Memory B cell (primary cell): Measurements from ENCODE around the gene CLINT1.
A peak's percentile ranks its signal among the peaks of the same experiment; 100 is the strongest.

Experiments used
- ATAC-seq: fragments of 150-1000 bp; cut with Tn5 transposase; 2 replicates; pipeline ENCODE4 v1.10.0; 2021; ENCODE audit warnings: low read depth, mild to moderate bottlenecking, moderate library complexity
- DNase-seq, 2 donors: peaks; one replicate each; pipeline ENCODE4 v3.0.0; 2022; ENCODE audit warnings: low spot score in 2 of 2
- H3K27ac Mint-ChIP-seq: one replicate; pipeline ENCODE4 v1.8.0; 2022; ENCODE audit warnings: mild to moderate bottlenecking, moderate library complexity, mixed read lengths
- H3K27me3 Mint-ChIP-seq: one replicate; pipeline ENCODE4 v1.8.0; 2022; ENCODE audit warnings: mixed read lengths
- H3K36me3 Mint-ChIP-seq: one replicate; pipeline ENCODE4 v1.8.0; 2022; ENCODE audit warnings: mild to moderate bottlenecking, mixed read lengths
- H3K4me1 Mint-ChIP-seq: one replicate; pipeline ENCODE4 v1.8.0; 2022; ENCODE audit warnings: mixed read lengths
- H3K4me3 Mint-ChIP-seq: one replicate; pipeline ENCODE4 v1.8.0; 2022; ENCODE audit warnings: mild to moderate bottlenecking, moderate library complexity, mixed read lengths
- H3K9me3 Mint-ChIP-seq: one replicate; pipeline ENCODE4 v1.8.0; 2022; ENCODE audit warnings: mixed read lengths

Gene CLINT1

GRCh38 chr5:157845914-157846598 lies 12.9 kb downstream of the CLINT1 start:
- H3K4me1 Mint-ChIP-seq = peaks cover 7% of the 10 kb centered on the region
- ATAC-seq = no peak
- no peaks in the 10 kb centered on the region for H3K27me3 Mint-ChIP-seq
- peaks cover 15% of the 10 kb centered on the region for H3K36me3 Mint-ChIP-seq
- no peak overlapping the region for H3K27ac Mint-ChIP-seq
- H3K9me3 Mint-ChIP-seq = no peaks in the 10 kb centered on the region
- DNase-seq = no peak
- H3K4me3 Mint-ChIP-seq = no peak overlapping the region

- Mint-ChIP-seq H3K9me3 (no peaks in the 10 kb centered on the region), H3K4me1 (peaks cover 4% of the 10 kb centered on the region), H3K36me3 (peaks cover 12% of the 10 kb centered on the region), H3K27ac (no peak overlapping the region), H3K4me3 (no peak overlapping the region), H3K27me3 (no peaks in the 10 kb centered on the region)
- DNase-seq = no peak
- ATAC-seq = no peak
Observed at GRCh38 chr5:157842787-157843186, 16.2 kb downstream of the CLINT1 start.

GRCh38 chr5:157842185-157842584 lies 16.8 kb downstream of the CLINT1 start:
- Mint-ChIP-seq H3K4me3 (no peak overlapping the region), H3K36me3 (peaks cover 8% of the 10 kb centered on the region), H3K27ac (no peak overlapping the region), H3K27me3 (no peaks in the 10 kb centered on the region), H3K4me1 (peaks cover 5% of the 10 kb centered on the region), H3K9me3 (no peaks in the 10 kb centered on the region)
- no peak for ATAC-seq
- no peak for DNase-seq

- no peak overlapping the region for H3K27ac Mint-ChIP-seq
- peaks cover 19% of the 10 kb centered on the region for H3K4me1 Mint-ChIP-seq
- no peaks in the 10 kb centered on the region for H3K27me3 Mint-ChIP-seq
- no peak for DNase-seq
- H3K4me3 Mint-ChIP-seq = no peak overlapping the region
- ATAC-seq = no peak
- H3K36me3 Mint-ChIP-seq = peaks cover 6% of the 10 kb centered on the region
- no peaks in the 10 kb centered on the region for H3K9me3 Mint-ChIP-seq
Observed at GRCh38 chr5:157839157-157839795, 19.7 kb downstream of the CLINT1 start.

- no peak for ATAC-seq
- Mint-ChIP-seq H3K9me3 (no peaks in the 10 kb centered on the region), H3K27me3 (no peaks in the 10 kb centered on the region), H3K36me3 (peaks cover 7% of the 10 kb centered on the region), H3K27ac (no peak overlapping the region), H3K4me3 (no peak overlapping the region), H3K4me1 (peaks cover 34% of the 10 kb centered on the region)
- no peak for DNase-seq
Observed at GRCh38 chr5:157836121-157836753, 22.7 kb downstream of the CLINT1 start.

GRCh38 chr5:157835041-157835440 lies 23.9 kb downstream of the CLINT1 start:
- ATAC-seq (no peak), DNase-seq (no peak)
- Mint-ChIP-seq H3K9me3 (no peaks in the 10 kb centered on the region), H3K4me1 (peaks cover 35% of the 10 kb centered on the region), H3K27me3 (no peaks in the 10 kb centered on the region), H3K36me3 (peaks cover 7% of the 10 kb centered on the region), H3K27ac (peak overlapping the region; percentile 1), H3K4me3 (no peak overlapping the region)

- Mint-ChIP-seq H3K27ac (no peak overlapping the region), H3K27me3 (no peaks in the 10 kb centered on the region), H3K4me1 (peaks cover 34% of the 10 kb centered on the region), H3K9me3 (no peaks in the 10 kb centered on the region), H3K4me3 (no peak overlapping the region), H3K36me3 (peaks cover 2% of the 10 kb centered on the region)
- DNase-seq (no peak), ATAC-seq (peak; percentile 39)
Observed at GRCh38 chr5:157828944-157829639, 29.9 kb downstream of the CLINT1 start.

- no peak for DNase-seq
- ATAC-seq = peak; percentile 17
- H3K4me1 Mint-ChIP-seq = peaks cover 27% of the 10 kb centered on the region
- peaks cover 2% of the 10 kb centered on the region for H3K36me3 Mint-ChIP-seq
- peak overlapping the region; percentile 54 for H3K4me3 Mint-ChIP-seq
- H3K27ac Mint-ChIP-seq = peak overlapping the region; percentile 91
- no peaks in the 10 kb centered on the region for H3K9me3 Mint-ChIP-seq
- no peaks in the 10 kb centered on the region for H3K27me3 Mint-ChIP-seq
Observed at GRCh38 chr5:157828105-157828943, 30.6 kb downstream of the CLINT1 start.

- Mint-ChIP-seq H3K4me1 (peaks cover 22% of the 10 kb centered on the region), H3K27me3 (no peaks in the 10 kb centered on the region), H3K27ac (peak overlapping the region; percentile 91), H3K36me3 (peaks cover 1% of the 10 kb centered on the region), H3K9me3 (no peaks in the 10 kb centered on the region), H3K4me3 (no peak overlapping the region)
- no peak for ATAC-seq
- DNase-seq = no peak
Observed at GRCh38 chr5:157827423-157827822, 31.5 kb downstream of the CLINT1 start.

- no peak for DNase-seq
- no peaks in the 10 kb centered on the region for H3K27me3 Mint-ChIP-seq
- H3K4me1 Mint-ChIP-seq = peaks cover 18% of the 10 kb centered on the region
- no peak overlapping the region for H3K27ac Mint-ChIP-seq
- no peak for ATAC-seq
- H3K4me3 Mint-ChIP-seq = no peak overlapping the region
- H3K36me3 Mint-ChIP-seq = peaks cover 4% of the 10 kb centered on the region
- no peaks in the 10 kb centered on the region for H3K9me3 Mint-ChIP-seq
Observed at GRCh38 chr5:157823655-157824054, 35.3 kb downstream of the CLINT1 start.

GRCh38 chr5:157821822-157822622 lies 36.9 kb downstream of the CLINT1 start:
- ATAC-seq (no peak), DNase-seq (no peak)
- peaks cover 7% of the 10 kb centered on the region for H3K36me3 Mint-ChIP-seq
- no peak overlapping the region for H3K4me3 Mint-ChIP-seq
- peak overlapping the region; percentile 38 for H3K27ac Mint-ChIP-seq
- H3K4me1 Mint-ChIP-seq = peaks cover 13% of the 10 kb centered on the region
- H3K9me3 Mint-ChIP-seq = no peaks in the 10 kb centered on the region
- H3K27me3 Mint-ChIP-seq = no peaks in the 10 kb centered on the region

- peaks cover 13% of the 10 kb centered on the region for H3K4me1 Mint-ChIP-seq
- no peak for ATAC-seq
- H3K36me3 Mint-ChIP-seq = peaks cover 9% of the 10 kb centered on the region
- H3K27ac Mint-ChIP-seq = peak overlapping the region; percentile 38
- no peaks in the 10 kb centered on the region for H3K27me3 Mint-ChIP-seq
- H3K4me3 Mint-ChIP-seq = no peak overlapping the region
- DNase-seq = no peak
- no peaks in the 10 kb centered on the region for H3K9me3 Mint-ChIP-seq
Observed at GRCh38 chr5:157821405-157821804, 37.5 kb downstream of the CLINT1 start.
